IMR-90 (cell line): ENCODE results near the gene PTEN. TPM values are rescaled to one million over a fixed set of nuclear protein-coding genes. Genes with fewer than 3 reads are reported as not detected.

Source experiments
- ATAC-seq: fragments of 200-7000 bp; cut with Tn5 transposase; 2 replicates; pipeline ENCODE4 v1.9.1; 2020; ENCODE audit warnings: low read depth, mild to moderate bottlenecking, moderate library complexity
- BruUV-seq: library from RNA; stranded (reverse); fragments of 400-500 nt; replicated peaks from 2 replicates; lab custom pipeline; 2021; lab: Mats Ljungman, UMichigan
- CTCF ChIA-PET: fragments of 300-600 bp; formaldehyde crosslinking; extraction: SDS; loops from one replicate; lab custom pipeline; 2021; ENCODE audit warnings: antibody characterized with exemption; lab: Yijun Ruan, JAX
- POLR2A ChIA-PET: fragments of 300-600 bp; sonication (Branson Sonifier 250); formaldehyde crosslinking; loops from one replicate; lab custom pipeline; 2022; ENCODE audit warnings: antibody characterized with exemption; ENCODE audit not compliant: unreplicated experiment; lab: Charles Lee
- DNase-seq: peaks from one replicate; pipeline ENCODE4 v3.0.0; 2013
- H2AFZ ChIP-seq: replicated peaks from 2 replicates; pipeline ENCODE3; 2013; ENCODE audit warnings: low read length, mild to moderate bottlenecking; ENCODE audit not compliant: poor library complexity
- H2AK5ac ChIP-seq: 2 replicates; pipeline ENCODE4 v1.6.1; 2013; ENCODE audit warnings: low read depth, low read length, inconsistent platforms
- H2AK9ac ChIP-seq: replicated peaks from 2 replicates; pipeline ENCODE3; 2013; ENCODE audit warnings: mild to moderate bottlenecking, low read depth, low read length, moderate library complexity; ENCODE audit not compliant: poor library complexity
- H2BK120ac ChIP-seq: 2 replicates; pipeline ENCODE4 v1.6.1; 2013; ENCODE audit warnings: low read depth, low read length, inconsistent platforms
- H2BK15ac ChIP-seq: 3 replicates; pipeline ENCODE4 v1.6.1; 2013; ENCODE audit warnings: low read depth, low read length, inconsistent platforms
- H2BK20ac ChIP-seq: 2 replicates; pipeline ENCODE4 v1.6.1; 2013; ENCODE audit warnings: low read depth, mild to moderate bottlenecking, inconsistent platforms, low read length, moderate library complexity
- H2BK5ac ChIP-seq: 2 replicates; pipeline ENCODE4 v1.6.1; 2013; ENCODE audit warnings: mild to moderate bottlenecking, low read depth, low read length, inconsistent platforms; ENCODE audit not compliant: poor library complexity, severe bottlenecking
- H3K14ac ChIP-seq: replicated peaks from 2 replicates; pipeline ENCODE4 v1.6.1; 2013; ENCODE audit warnings: low read depth, low read length, inconsistent platforms
- H3K18ac ChIP-seq: 2 replicates; pipeline ENCODE4 v1.6.1; 2013; ENCODE audit warnings: low read depth, low read length, control low read depth
- H3K23ac ChIP-seq: 2 replicates; pipeline ENCODE4 v1.6.1; 2013; ENCODE audit warnings: low read depth, low read length, inconsistent platforms
- H3K27ac ChIP-seq: 2 replicates; pipeline ENCODE4 v1.5.1; 2013; ENCODE audit warnings: mild to moderate bottlenecking, control low read depth, low read length; ENCODE audit not compliant: insufficient read depth
- H3K27me3 ChIP-seq: 2 replicates; pipeline ENCODE4 v1.6.1; 2013; ENCODE audit warnings: low read length; ENCODE audit not compliant: control insufficient read depth, insufficient read depth
- H3K36me3 ChIP-seq: 2 replicates; pipeline ENCODE4 v1.6.1; 2013; ENCODE audit warnings: low read length, mixed read lengths; ENCODE audit not compliant: control insufficient read depth, insufficient read depth
- H3K4ac ChIP-seq: 2 replicates; pipeline ENCODE4 v1.6.1; 2013; ENCODE audit warnings: low read depth, low read length, inconsistent platforms
- H3K4me1 ChIP-seq: 2 replicates; pipeline ENCODE4 v1.6.1; 2013; ENCODE audit warnings: low read length, mixed read lengths; ENCODE audit not compliant: control insufficient read depth, insufficient read depth
- H3K4me2 ChIP-seq: 2 replicates; pipeline ENCODE4 v1.6.1; 2013; ENCODE audit warnings: low read depth, mild to moderate bottlenecking, control low read depth, low read length, moderate library complexity
- H3K4me3 ChIP-seq: 2 replicates; pipeline ENCODE4 v1.5.1; 2013; ENCODE audit warnings: low read depth, mild to moderate bottlenecking, control low read depth, low read length, moderate library complexity; ENCODE audit not compliant: insufficient read depth
- H3K56ac ChIP-seq: 2 replicates; pipeline ENCODE4 v1.6.1; 2013; ENCODE audit warnings: low read length, inconsistent platforms; ENCODE audit not compliant: insufficient read depth; ENCODE audit errors: extremely low read depth
- H3K79me1 ChIP-seq, 2 experiments: 2 replicates each; pipeline ENCODE4 v1.6.1; 2013; ENCODE audit warnings: low read length in 2 of 2, inconsistent platforms in 1 of 2, low read depth in 1 of 2
- H3K9ac ChIP-seq: 2 replicates; pipeline ENCODE4 v1.6.1; 2013; ENCODE audit warnings: low read depth, low read length, control low read depth
- H3K9me1 ChIP-seq: 2 replicates; pipeline ENCODE4 v1.6.1; 2013; ENCODE audit warnings: low read length, inconsistent platforms; ENCODE audit not compliant: insufficient read depth
- H3K9me3 ChIP-seq: 2 replicates; pipeline ENCODE4 v1.6.1; 2013; ENCODE audit warnings: low read length; ENCODE audit not compliant: control insufficient read depth, insufficient read depth
- H4K20me1 ChIP-seq: 2 replicates; pipeline ENCODE4 v1.6.1; 2013; ENCODE audit warnings: low read length, inconsistent platforms; ENCODE audit not compliant: insufficient read depth
- H4K5ac ChIP-seq: 2 replicates; pipeline ENCODE4 v1.6.1; 2013; ENCODE audit warnings: mild to moderate bottlenecking, low read depth, low read length, control low read depth
- H4K8ac ChIP-seq, 2 experiments: 2 replicates each; pipeline ENCODE4 v1.6.1; 2013; ENCODE audit warnings: low read depth in 2 of 2, low read length in 2 of 2, control low read depth in 1 of 2, inconsistent platforms in 1 of 2
- H4K91ac ChIP-seq: 2 replicates; pipeline ENCODE4 v1.6.1; 2013; ENCODE audit warnings: low read depth, low read length, inconsistent platforms; ENCODE audit not compliant: insufficient read depth
- BHLHE40 ChIP-seq: fragments of 150-350 bp; IDR thresholded peaks from 2 replicates; pipeline ENCODE4 v1.6.1; 2016; ENCODE audit warnings: mild to moderate bottlenecking, low read depth, low read length
- CEBPB ChIP-seq: IDR thresholded peaks from 2 replicates; pipeline ENCODE4 v1.6.1; 2012; ENCODE audit warnings: low read depth, low read length, improper control_type of control experiment
- CHD1 ChIP-seq: IDR thresholded peaks from 2 replicates; pipeline ENCODE4 v1.6.1; 2012; ENCODE audit warnings: low read depth, low read length, improper control_type of control experiment
- FOS ChIP-seq: fragments of 150-350 bp; IDR thresholded peaks from 2 replicates; pipeline ENCODE4 v1.6.1; 2016; ENCODE audit warnings: low read depth, low read length
- MAFK ChIP-seq: IDR thresholded peaks from 2 replicates; pipeline ENCODE4 v1.6.1; 2012; ENCODE audit warnings: low read depth, low read length, improper control_type of control experiment
- MAZ ChIP-seq: IDR thresholded peaks from 2 replicates; pipeline ENCODE4 v1.6.1; 2012; ENCODE audit warnings: low read depth, mild to moderate bottlenecking, low read length, improper control_type of control experiment, moderate library complexity, borderline replicate concordance
- MXI1 ChIP-seq: IDR thresholded peaks from 2 replicates; pipeline ENCODE4 v1.6.1; 2012; ENCODE audit warnings: low read depth, mild to moderate bottlenecking, low read length, moderate library complexity, borderline replicate concordance
- NFE2L2 ChIP-seq: fragments of 150-350 bp; IDR thresholded peaks from 2 replicates; pipeline ENCODE4 v1.6.1; 2016; ENCODE audit warnings: low read depth, mild to moderate bottlenecking, low read length
- POLR2A ChIP-seq: IDR thresholded peaks from 2 replicates; pipeline ENCODE4 v1.6.1; 2012; ENCODE audit warnings: mild to moderate bottlenecking, low read depth, low read length
- RAD21 ChIP-seq: IDR thresholded peaks from 2 replicates; pipeline ENCODE4 v1.6.1; 2012; ENCODE audit warnings: low read length, improper control_type of control experiment
- RCOR1 ChIP-seq: IDR thresholded peaks from 2 replicates; pipeline ENCODE4 v1.6.1; 2012; ENCODE audit warnings: mild to moderate bottlenecking, low read length, improper control_type of control experiment; ENCODE audit not compliant: insufficient replicate concordance
- SMC3 ChIP-seq: fragments of 150-350 bp; IDR thresholded peaks from 2 replicates; pipeline ENCODE4 v1.6.1; 2016; ENCODE audit warnings: low read depth, mild to moderate bottlenecking, antibody characterized with exemption, low read length, moderate library complexity
- WGBS, 2 experiments: methylation state at CpG; one replicate each; pipeline versions ENCODE4 v1.1.5 to v1.1.7; 2013; ENCODE audit warnings: missing lambda C conversion rate in 2 of 2; ENCODE audit not compliant: insufficient read length in 1 of 2; ENCODE audit errors: extremely low coverage in 2 of 2; 5-methylcytosine and 5-hydroxymethylcytosine counted together
- dilution Hi-C: fragments of 300-500 bp; cut with HindIII; formaldehyde crosslinking; loops from one replicate; pipeline ENCODE4 v1.14.3; 2018; ENCODE audit warnings: low sequenced_read_pairs; ENCODE audit not compliant: unreplicated experiment
- in situ Hi-C: fragments of 300-500 bp; cut with MboI; formaldehyde crosslinking; loops from 3 replicates; pipeline ENCODE4 v1.14.3; 2019; ENCODE audit warnings: low sequenced_read_pairs, inconsistent platforms, mixed read lengths
- intact Hi-C: fragments of 100-400 bp; cut with micrococcal nuclease; formaldehyde crosslinking; loops from 2 replicates; pipeline ENCODE4 v1.10.0; 2022
- polyA plus RNA-seq, 3 experiments: library from polyadenylated mRNA; depleted of rRNA; stranded (reverse); fragments of >200 nt; gene quantifications; 2 replicates each; pipeline ENCODE4 v1.2.3, GENCODE V29; 2012; ENCODE audit warnings: low replicate concordance in 1 of 3
- total RNA-seq: library from RNA; depleted of rRNA; stranded (reverse); fragments of >200 nt; gene quantifications from 2 replicates; pipeline ENCODE4 v1.2.3, GENCODE V29; 2012
- TF ChIP-seq, protein P1 (sequence below): conservative IDR thresholded peaks from 2 replicates; pipeline ENCODE4 v1.5.1; 2012; ENCODE audit warnings: mild to moderate bottlenecking, low read depth, low read length, improper control_type of control experiment
- TF ChIP-seq, protein P2 (sequence below): fragments of 150-350 bp; IDR thresholded peaks from 2 replicates; pipeline ENCODE4 v1.6.1; 2017; ENCODE audit warnings: mild to moderate bottlenecking, antibody characterized with exemption, low read length, low read depth

The PTEN gene
- total and polyA plus RNA-seq, 2 of the 4 experiments (the other 2 are of a cell fraction): 12.0 to 38.9 TPM

DNA sequence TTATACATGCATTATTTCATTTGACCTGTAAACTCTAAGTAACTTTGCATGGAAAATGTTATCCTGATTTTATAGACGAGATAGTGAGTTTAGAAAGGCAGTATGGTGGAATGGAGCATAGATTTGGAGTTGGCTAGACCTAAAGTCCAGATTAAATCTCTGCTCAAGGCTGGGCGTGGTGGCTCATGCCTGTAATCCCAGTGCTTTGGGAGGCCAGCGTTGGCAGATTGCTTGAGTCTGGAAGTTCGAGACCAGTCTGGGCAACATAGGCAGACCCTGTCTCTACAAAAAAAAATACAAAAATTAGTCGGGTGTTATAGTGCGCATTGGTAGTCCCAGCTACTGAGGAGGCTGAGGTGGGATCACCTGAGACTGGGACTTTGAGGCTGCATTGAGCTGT, 9.4 kb downstream of the PTEN start:
- Histone ChIP-seq H2AK5ac (no peak overlapping the region), H4K91ac (no peak overlapping the region), H3K9me1 (peaks cover 9% of the 10 kb centered on the region; the same call in 1 of the 2 replicates), H3K9me3 (no peaks in the 10 kb centered on the region), H3K36me3 (peaks cover 1% of the 10 kb centered on the region; the same call in 1 of the 2 replicates), H2BK20ac (no peak overlapping the region), H3K27ac (no peak overlapping the region), H3K56ac (no peak overlapping the region), H3K4me3 (no peak overlapping the region), H3K14ac (no peak overlapping the region), H2BK120ac (no peak overlapping the region), H2AFZ (no peak overlapping the region), H2BK5ac (no peak overlapping the region), H4K5ac (no peak overlapping the region), H2BK15ac (no peak overlapping the region), H3K4me1 (peaks cover 3% of the 10 kb centered on the region), H2AK9ac (no peak overlapping the region), H3K4me2 (no peak overlapping the region), H3K23ac (peak overlapping the region; percentile 43; the same call in 1 of the 2 replicates), H4K20me1 (peaks cover 62% of the 10 kb centered on the region), H3K9ac (no peak overlapping the region), H3K27me3 (no peaks in the 10 kb centered on the region), H4K8ac (no peak overlapping the region), H3K4ac (no peak overlapping the region), H3K79me1 (peaks cover 0 to 31% of the 10 kb centered on the region in 2 experiments; a peak in 2 of 4 replicates), H3K18ac (no peak overlapping the region)
- BruUV-seq: no TSS peak
- no peak for ATAC-seq
- intact Hi-C loops: no loop called here
- WGBS, 2 experiments: 100% methylated on average over 2 of the region's 6 CpGs; no CpG with 5 or more reads in 1 of the 2 experiments
- ChIA-PET CTCF (no interaction called here), POLR2A (interaction anchor here (1.3 kb wide), 1 partner anchor 11 kb away, joined by 4 read pairs; no protein-coding TSS in a partner anchor)
- dilution Hi-C loops: no loop called here
- TF ChIP-seq BHLHE40 (no peak), RAD21 (no peak), FOS (no peak), MAFK (no peak), POLR2A (no peak), RCOR1 (no peak), NFE2L2 (no peak), MXI1 (no peak), SMC3 (no peak), CHD1 (no peak), CEBPB (no peak), MAZ (no peak)
- TF ChIP-seq, protein P1, sequence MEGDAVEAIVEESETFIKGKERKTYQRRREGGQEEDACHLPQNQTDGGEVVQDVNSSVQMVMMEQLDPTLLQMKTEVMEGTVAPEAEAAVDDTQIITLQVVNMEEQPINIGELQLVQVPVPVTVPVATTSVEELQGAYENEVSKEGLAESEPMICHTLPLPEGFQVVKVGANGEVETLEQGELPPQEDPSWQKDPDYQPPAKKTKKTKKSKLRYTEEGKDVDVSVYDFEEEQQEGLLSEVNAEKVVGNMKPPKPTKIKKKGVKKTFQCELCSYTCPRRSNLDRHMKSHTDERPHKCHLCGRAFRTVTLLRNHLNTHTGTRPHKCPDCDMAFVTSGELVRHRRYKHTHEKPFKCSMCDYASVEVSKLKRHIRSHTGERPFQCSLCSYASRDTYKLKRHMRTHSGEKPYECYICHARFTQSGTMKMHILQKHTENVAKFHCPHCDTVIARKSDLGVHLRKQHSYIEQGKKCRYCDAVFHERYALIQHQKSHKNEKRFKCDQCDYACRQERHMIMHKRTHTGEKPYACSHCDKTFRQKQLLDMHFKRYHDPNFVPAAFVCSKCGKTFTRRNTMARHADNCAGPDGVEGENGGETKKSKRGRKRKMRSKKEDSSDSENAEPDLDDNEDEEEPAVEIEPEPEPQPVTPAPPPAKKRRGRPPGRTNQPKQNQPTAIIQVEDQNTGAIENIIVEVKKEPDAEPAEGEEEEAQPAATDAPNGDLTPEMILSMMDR: no peak
- TF ChIP-seq, protein P2, sequence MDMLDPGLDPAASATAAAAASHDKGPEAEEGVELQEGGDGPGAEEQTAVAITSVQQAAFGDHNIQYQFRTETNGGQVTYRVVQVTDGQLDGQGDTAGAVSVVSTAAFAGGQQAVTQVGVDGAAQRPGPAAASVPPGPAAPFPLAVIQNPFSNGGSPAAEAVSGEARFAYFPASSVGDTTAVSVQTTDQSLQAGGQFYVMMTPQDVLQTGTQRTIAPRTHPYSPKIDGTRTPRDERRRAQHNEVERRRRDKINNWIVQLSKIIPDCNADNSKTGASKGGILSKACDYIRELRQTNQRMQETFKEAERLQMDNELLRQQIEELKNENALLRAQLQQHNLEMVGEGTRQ: no peak
- in situ Hi-C loops: no loop called here
- no peak for DNase-seq
